HEK293 (cell line): ENCODE results near the gene GAL3ST1.

Experiments
- IKZF3 ChIP-seq: fragments of 450-650 bp; IDR thresholded peaks from 2 replicates; pipeline ENCODE4 v1.5.0; 2018; ENCODE audit warnings: missing biosample characterization, mild to moderate bottlenecking, missing genetic modification characterization, moderate library complexity
- KLF1 ChIP-seq: fragments of 450-650 bp; formaldehyde crosslinking; IDR thresholded peaks from 2 replicates; pipeline ENCODE4 v1.5.1; 2016; ENCODE audit warnings: missing biosample characterization, missing genetic modification characterization
- KLF9 ChIP-seq: fragments of 450-650 bp; formaldehyde crosslinking; IDR thresholded peaks from 2 replicates; pipeline ENCODE4 v1.5.1; 2016; ENCODE audit warnings: missing biosample characterization, missing genetic modification characterization, low read depth
- YY1 ChIP-seq: fragments of 450-650 bp; formaldehyde crosslinking; IDR thresholded peaks from 2 replicates; pipeline ENCODE4 v1.5.1; 2018; ENCODE audit warnings: missing biosample characterization, missing genetic modification characterization
- ZBTB10 ChIP-seq: fragments of 450-650 bp; formaldehyde crosslinking; IDR thresholded peaks from 2 replicates; pipeline ENCODE4 v1.5.1; 2016; ENCODE audit warnings: missing biosample characterization, missing genetic modification characterization
- ZBTB7A ChIP-seq: fragments of 450-650 bp; formaldehyde crosslinking; IDR thresholded peaks from 2 replicates; pipeline ENCODE4 v1.5.1; 2016; ENCODE audit warnings: low read depth, missing biosample characterization, missing genetic modification characterization
- ZNF146 ChIP-seq: fragments of 450-650 bp; formaldehyde crosslinking; IDR thresholded peaks from 2 replicates; pipeline ENCODE4 v1.5.1; 2016; ENCODE audit warnings: missing biosample characterization, missing genetic modification characterization
- ZNF155 ChIP-seq: fragments of 450-650 bp; formaldehyde crosslinking; IDR thresholded peaks from 2 replicates; pipeline ENCODE4 v1.5.1; 2016; ENCODE audit warnings: missing biosample characterization, missing genetic modification characterization
- ZNF169 ChIP-seq: fragments of 450-650 bp; formaldehyde crosslinking; IDR thresholded peaks from 2 replicates; pipeline ENCODE4 v1.5.1; 2016; ENCODE audit warnings: missing biosample characterization, missing genetic modification characterization
- ZNF19 ChIP-seq: fragments of 450-650 bp; formaldehyde crosslinking; IDR thresholded peaks from 2 replicates; pipeline ENCODE4; 2016; ENCODE audit warnings: missing biosample characterization, missing genetic modification characterization, low read depth
- ZNF211 ChIP-seq: fragments of 450-650 bp; formaldehyde crosslinking; IDR thresholded peaks from 2 replicates; pipeline ENCODE4 v1.5.1; 2016; ENCODE audit warnings: low read depth, missing biosample characterization, missing genetic modification characterization
- ZNF223 ChIP-seq: fragments of 450-650 bp; formaldehyde crosslinking; IDR thresholded peaks from 2 replicates; pipeline ENCODE4 v1.5.1; 2016; ENCODE audit warnings: missing biosample characterization, missing genetic modification characterization
- ZNF23 ChIP-seq: fragments of 450-650 bp; formaldehyde crosslinking; IDR thresholded peaks from 2 replicates; pipeline ENCODE4 v1.5.1; 2016; ENCODE audit warnings: missing biosample characterization, missing genetic modification characterization, borderline replicate concordance
- ZNF248 ChIP-seq: fragments of 450-650 bp; formaldehyde crosslinking; IDR thresholded peaks from 2 replicates; pipeline ENCODE4 v1.5.1; 2017; ENCODE audit warnings: missing biosample characterization, missing genetic modification characterization
- ZNF292 ChIP-seq: fragments of 450-650 bp; formaldehyde crosslinking; IDR thresholded peaks from 2 replicates; pipeline ENCODE4 v1.5.1; 2016; ENCODE audit warnings: low read depth, missing biosample characterization, missing genetic modification characterization, borderline replicate concordance
- ZNF366 ChIP-seq: fragments of 450-650 bp; formaldehyde crosslinking; conservative IDR thresholded peaks from 2 replicates; pipeline ENCODE4 v1.5.1; 2016; ENCODE audit warnings: missing biosample characterization, missing genetic modification characterization
- ZNF404 ChIP-seq: fragments of 450-650 bp; formaldehyde crosslinking; IDR thresholded peaks from 2 replicates; pipeline ENCODE4 v1.5.1; 2017; ENCODE audit warnings: missing biosample characterization, missing genetic modification characterization
- ZNF510 ChIP-seq: fragments of 450-650 bp; formaldehyde crosslinking; IDR thresholded peaks from 2 replicates; pipeline ENCODE4 v1.5.1; 2018; ENCODE audit warnings: mild to moderate bottlenecking, missing genetic modification characterization, missing biosample characterization; ENCODE audit not compliant: insufficient replicate concordance
- ZNF521 ChIP-seq: fragments of 450-650 bp; formaldehyde crosslinking; IDR thresholded peaks from 2 replicates; pipeline ENCODE4 v1.5.1; 2017; ENCODE audit warnings: missing biosample characterization, mild to moderate bottlenecking, missing genetic modification characterization
- ZNF529 ChIP-seq: fragments of 450-650 bp; formaldehyde crosslinking; IDR thresholded peaks from 2 replicates; pipeline ENCODE4 v1.5.1; 2017; ENCODE audit warnings: missing genetic modification characterization, missing biosample characterization; ENCODE audit not compliant: insufficient replicate concordance
- ZNF560 ChIP-seq: fragments of 450-650 bp; formaldehyde crosslinking; IDR thresholded peaks from 2 replicates; pipeline ENCODE4 v1.5.1; 2017; ENCODE audit warnings: missing biosample characterization, missing genetic modification characterization, borderline replicate concordance
- ZNF561 ChIP-seq: fragments of 450-650 bp; IDR thresholded peaks from 2 replicates; pipeline ENCODE4 v1.5.1; 2018; ENCODE audit warnings: missing biosample characterization, missing genetic modification characterization, borderline replicate concordance
- ZNF596 ChIP-seq: fragments of 450-650 bp; IDR thresholded peaks from 2 replicates; pipeline ENCODE4 v1.5.0; 2018; ENCODE audit warnings: missing biosample characterization, mild to moderate bottlenecking, missing genetic modification characterization, moderate library complexity
- ZNF600 ChIP-seq: fragments of 450-650 bp; formaldehyde crosslinking; IDR thresholded peaks from 2 replicates; pipeline ENCODE4 v1.5.1; 2016; ENCODE audit warnings: missing biosample characterization, missing genetic modification characterization
- ZNF639 ChIP-seq: fragments of 450-650 bp; formaldehyde crosslinking; IDR thresholded peaks from 2 replicates; pipeline ENCODE4 v1.5.1; 2016; ENCODE audit warnings: missing biosample characterization, missing genetic modification characterization
- ZNF658 ChIP-seq: fragments of 450-650 bp; formaldehyde crosslinking; IDR thresholded peaks from 2 replicates; pipeline ENCODE4; 2016; ENCODE audit warnings: missing biosample characterization, missing genetic modification characterization
- ZNF747 ChIP-seq: fragments of 450-650 bp; formaldehyde crosslinking; IDR thresholded peaks from 2 replicates; pipeline ENCODE4 v1.5.1; 2016; ENCODE audit warnings: missing biosample characterization, missing genetic modification characterization
- ZSCAN16 ChIP-seq: fragments of 450-650 bp; formaldehyde crosslinking; IDR thresholded peaks from 2 replicates; pipeline ENCODE4 v1.5.1; 2016; ENCODE audit warnings: missing biosample characterization, missing genetic modification characterization
- TF ChIP-seq, protein P1 (sequence below): fragments of 450-650 bp; formaldehyde crosslinking; IDR thresholded peaks from 2 replicates; pipeline ENCODE4 v1.5.1; 2016; ENCODE audit warnings: missing biosample characterization, missing genetic modification characterization
- TF ChIP-seq, protein P2 (sequence below): fragments of 450-650 bp; formaldehyde crosslinking; IDR thresholded peaks from 2 replicates; pipeline ENCODE4 v1.5.1; 2016; ENCODE audit warnings: missing biosample characterization, missing genetic modification characterization
- TF ChIP-seq, protein P3 (sequence below): fragments of 450-650 bp; formaldehyde crosslinking; IDR thresholded peaks from 2 replicates; pipeline ENCODE4 v1.5.1; 2016; ENCODE audit warnings: missing biosample characterization, missing genetic modification characterization

GAL3ST1 gene

DNA sequence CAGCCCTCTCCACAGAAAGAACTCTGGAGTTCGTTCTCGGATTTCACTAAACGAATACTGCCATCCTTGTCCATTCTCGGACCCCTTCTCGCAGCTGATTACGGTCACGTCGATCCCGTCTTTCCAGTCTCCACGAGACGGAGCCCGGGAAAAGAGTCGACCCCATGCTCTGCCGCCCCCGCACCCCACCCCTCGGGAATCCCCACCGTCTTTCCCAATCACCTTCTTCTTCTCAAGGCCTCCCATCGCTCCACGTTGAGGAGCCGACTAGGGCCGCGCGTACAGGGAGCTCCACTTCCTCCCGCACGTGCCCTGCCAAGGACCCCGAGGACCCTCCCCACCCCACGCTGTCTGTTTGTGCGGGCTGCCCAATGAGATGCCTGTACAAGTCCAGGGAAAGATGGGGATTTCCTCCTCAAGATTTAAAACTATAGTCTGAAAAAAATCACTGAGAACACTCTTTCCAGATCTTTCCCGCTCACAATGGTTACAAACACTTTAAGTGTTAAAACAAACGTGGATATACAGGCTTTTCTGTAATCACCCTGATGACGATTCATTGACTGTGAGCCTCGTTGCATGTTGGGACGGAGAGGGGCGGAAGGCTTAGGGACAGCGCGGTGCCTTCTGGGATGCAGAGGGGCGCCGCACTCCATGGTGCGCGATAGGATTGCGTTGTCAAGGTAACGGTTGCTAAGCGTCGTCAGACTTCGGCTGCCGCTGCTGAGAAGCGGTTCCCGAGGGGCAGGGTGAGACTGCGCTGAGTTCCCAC lies 17.3 kb upstream of the GAL3ST1 start, which contains the start of gene PES1 (continued):
- TF ChIP-seq ZNF560 (tag by site-specific recombination) (no peak), ZBTB10 (tag by site-specific recombination) (no peak), ZNF747 (no peak), ZNF658 (tag by site-specific recombination) (no peak), ZNF639 (tag by site-specific recombination) (peak; percentile 98), ZNF23 (tag by site-specific recombination) (no peak), ZBTB7A (tag by site-specific recombination) (peak; percentile 61), ZNF248 (tag by site-specific recombination) (no peak), ZNF596 (tag by site-specific recombination) (no peak), ZNF169 (tag by site-specific recombination) (no peak), ZNF521 (no peak), ZNF529 (no peak), ZNF510 (no peak), ZNF600 (tag by site-specific recombination) (no peak), KLF1 (tag by site-specific recombination) (0 out of 2 replicates have a peak, but pooled peaks have one; percentile 8), ZNF223 (tag by site-specific recombination) (no peak), ZNF146 (no peak), ZNF211 (tag by site-specific recombination) (no peak), ZNF19 (no peak), ZNF155 (tag by site-specific recombination) (no peak), ZNF404 (tag by site-specific recombination) (no peak), ZNF366 (tag by site-specific recombination) (0 out of 2 replicates have a peak, but pooled peaks have one; percentile 12), ZNF561 (tag by site-specific recombination) (no peak), ZSCAN16 (no peak), YY1 (tag by site-specific recombination) (peak; percentile 27; the same call in 1 of the 2 replicates), KLF9 (peak; percentile 20; the same call in 1 of the 2 replicates), ZNF292 (tag by site-specific recombination) (no peak), IKZF3 (tag by site-specific recombination) (no peak)
- TF ChIP-seq, protein P1, sequence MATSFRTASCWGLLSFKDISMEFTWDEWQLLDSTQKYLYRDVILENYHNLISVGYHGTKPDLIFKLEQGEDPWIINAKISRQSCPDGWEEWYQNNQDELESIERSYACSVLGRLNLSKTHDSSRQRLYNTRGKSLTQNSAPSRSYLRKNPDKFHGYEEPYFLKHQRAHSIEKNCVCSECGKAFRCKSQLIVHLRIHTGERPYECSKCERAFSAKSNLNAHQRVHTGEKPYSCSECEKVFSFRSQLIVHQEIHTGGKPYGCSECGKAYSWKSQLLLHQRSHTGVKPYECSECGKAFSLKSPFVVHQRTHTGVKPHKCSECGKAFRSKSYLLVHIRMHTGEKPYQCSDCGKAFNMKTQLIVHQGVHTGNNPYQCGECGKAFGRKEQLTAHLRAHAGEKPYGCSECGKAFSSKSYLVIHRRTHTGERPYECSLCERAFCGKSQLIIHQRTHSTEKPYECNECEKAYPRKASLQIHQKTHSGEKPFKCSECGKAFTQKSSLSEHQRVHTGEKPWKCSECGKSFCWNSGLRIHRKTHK (tag by site-specific recombination): no peak
- TF ChIP-seq, protein P2, sequence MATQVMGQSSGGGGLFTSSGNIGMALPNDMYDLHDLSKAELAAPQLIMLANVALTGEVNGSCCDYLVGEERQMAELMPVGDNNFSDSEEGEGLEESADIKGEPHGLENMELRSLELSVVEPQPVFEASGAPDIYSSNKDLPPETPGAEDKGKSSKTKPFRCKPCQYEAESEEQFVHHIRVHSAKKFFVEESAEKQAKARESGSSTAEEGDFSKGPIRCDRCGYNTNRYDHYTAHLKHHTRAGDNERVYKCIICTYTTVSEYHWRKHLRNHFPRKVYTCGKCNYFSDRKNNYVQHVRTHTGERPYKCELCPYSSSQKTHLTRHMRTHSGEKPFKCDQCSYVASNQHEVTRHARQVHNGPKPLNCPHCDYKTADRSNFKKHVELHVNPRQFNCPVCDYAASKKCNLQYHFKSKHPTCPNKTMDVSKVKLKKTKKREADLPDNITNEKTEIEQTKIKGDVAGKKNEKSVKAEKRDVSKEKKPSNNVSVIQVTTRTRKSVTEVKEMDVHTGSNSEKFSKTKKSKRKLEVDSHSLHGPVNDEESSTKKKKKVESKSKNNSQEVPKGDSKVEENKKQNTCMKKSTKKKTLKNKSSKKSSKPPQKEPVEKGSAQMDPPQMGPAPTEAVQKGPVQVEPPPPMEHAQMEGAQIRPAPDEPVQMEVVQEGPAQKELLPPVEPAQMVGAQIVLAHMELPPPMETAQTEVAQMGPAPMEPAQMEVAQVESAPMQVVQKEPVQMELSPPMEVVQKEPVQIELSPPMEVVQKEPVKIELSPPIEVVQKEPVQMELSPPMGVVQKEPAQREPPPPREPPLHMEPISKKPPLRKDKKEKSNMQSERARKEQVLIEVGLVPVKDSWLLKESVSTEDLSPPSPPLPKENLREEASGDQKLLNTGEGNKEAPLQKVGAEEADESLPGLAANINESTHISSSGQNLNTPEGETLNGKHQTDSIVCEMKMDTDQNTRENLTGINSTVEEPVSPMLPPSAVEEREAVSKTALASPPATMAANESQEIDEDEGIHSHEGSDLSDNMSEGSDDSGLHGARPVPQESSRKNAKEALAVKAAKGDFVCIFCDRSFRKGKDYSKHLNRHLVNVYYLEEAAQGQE: no peak
- TF ChIP-seq, protein P3, sequence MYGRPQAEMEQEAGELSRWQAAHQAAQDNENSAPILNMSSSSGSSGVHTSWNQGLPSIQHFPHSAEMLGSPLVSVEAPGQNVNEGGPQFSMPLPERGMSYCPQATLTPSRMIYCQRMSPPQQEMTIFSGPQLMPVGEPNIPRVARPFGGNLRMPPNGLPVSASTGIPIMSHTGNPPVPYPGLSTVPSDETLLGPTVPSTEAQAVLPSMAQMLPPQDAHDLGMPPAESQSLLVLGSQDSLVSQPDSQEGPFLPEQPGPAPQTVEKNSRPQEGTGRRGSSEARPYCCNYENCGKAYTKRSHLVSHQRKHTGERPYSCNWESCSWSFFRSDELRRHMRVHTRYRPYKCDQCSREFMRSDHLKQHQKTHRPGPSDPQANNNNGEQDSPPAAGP (tag by site-specific recombination): peak; percentile 70; the same call in 1 of the 2 replicates
